CD4-positive, alpha-beta T cell treated with Interleukin-15 for 4 hours (primary cell): Measurements from ENCODE around the gene ZDHHC7.
"Not testable (repeated sequence)": the region's sequence is repeated elsewhere in the genome, so short reads cannot be mapped to it uniquely, and the experiment has no call there.

Source experiments
- DNase-seq: peaks from one replicate; pipeline ENCODE4 v3.0.0-alpha.2; 2020; ENCODE audit warnings: low spot score

Gene ZDHHC7, protein sequence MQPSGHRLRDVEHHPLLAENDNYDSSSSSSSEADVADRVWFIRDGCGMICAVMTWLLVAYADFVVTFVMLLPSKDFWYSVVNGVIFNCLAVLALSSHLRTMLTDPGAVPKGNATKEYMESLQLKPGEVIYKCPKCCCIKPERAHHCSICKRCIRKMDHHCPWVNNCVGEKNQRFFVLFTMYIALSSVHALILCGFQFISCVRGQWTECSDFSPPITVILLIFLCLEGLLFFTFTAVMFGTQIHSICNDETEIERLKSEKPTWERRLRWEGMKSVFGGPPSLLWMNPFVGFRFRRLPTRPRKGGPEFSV

GRCh38 chr16:85010931-85011845 lies at the start of gene ZDHHC7:
Gene ZDHHC7, minus strand, starts transcription at chr16:85011535. Its CDS starts 20,917 bp downstream, at chr16:84990618.
- peak; percentile 84 for DNase-seq

DNA sequence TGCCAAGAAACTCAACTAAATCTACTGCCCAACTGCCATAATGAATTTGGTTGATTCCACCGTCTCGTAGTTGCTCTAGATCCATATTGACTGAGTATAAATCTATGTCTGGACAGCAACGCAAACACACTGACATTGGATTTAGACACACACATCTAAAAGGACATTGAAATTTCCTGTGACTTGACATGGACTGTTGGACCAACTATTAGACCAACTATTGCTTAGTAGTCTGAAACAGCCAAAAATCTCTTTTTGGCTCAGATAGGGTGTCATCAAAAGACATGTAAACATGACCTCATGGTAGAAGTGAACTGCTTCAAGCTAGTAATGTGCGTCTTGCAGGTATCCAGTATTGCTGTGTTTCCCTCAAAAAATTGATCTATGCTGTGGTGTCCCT lies 47.6 kb upstream of the ZDHHC7 start:
- no peak for DNase-seq

- no peak for DNase-seq
Observed at GRCh38 chr16:85057948-85058347, 46.6 kb upstream of the ZDHHC7 start.

DNA sequence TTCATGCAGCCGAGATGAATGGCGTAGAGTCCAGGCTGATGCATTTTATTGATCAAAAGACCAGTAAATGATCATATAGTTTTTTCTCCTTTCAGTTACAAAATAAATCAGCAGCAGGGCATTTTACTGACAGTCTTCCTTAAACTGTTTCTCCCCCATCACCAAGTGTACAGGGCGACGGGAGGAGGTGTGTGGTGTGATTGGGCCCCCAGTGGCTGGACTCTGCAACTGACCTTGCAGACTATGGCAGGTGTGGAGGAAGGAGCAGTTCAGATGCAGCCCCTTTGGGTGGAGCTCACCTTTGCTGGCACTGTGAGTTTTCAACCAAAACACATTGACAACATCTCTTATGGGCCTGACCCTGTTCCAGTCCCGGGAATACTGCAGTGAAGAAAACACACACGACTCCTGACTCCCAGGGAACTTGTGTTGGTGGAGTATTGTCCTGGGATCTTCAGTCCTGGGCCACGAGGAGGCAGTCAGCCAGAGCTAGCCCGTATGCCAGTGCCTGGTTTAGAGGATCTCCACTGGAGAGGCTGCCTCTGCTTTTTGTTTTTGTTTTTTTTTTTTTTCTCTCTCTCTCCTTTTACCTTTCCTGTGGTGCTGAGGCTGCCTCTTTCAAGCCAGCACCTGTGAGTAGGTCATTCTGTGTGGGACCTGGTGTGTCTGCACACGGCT lies 46.0 kb upstream of the ZDHHC7 start:
- no peak for DNase-seq

DNA sequence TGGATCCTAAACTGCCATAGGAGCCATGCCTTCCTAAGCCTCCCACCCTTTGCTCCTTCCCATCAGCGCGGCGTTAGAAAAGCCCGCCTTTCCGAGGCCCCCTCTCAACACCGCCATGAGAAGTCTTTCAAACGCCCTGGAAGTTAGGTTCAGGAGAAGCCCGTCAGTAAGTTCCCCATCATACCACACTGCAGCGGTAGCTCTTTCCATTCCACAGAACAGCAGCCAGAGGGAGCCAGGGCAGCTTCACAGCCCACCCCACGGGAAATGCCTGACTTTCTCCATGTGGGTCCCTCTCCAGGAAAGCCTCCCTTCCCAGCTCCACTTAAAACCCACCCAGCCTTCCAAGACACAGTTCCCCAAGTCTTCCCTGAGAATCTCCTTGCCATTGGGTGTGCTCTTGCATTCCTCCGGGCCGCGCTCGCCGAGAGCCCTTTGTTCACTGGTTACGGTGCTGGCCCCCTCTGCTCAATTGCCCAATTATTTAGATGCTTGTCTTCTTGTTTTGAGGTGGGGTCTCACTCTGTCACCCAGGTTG lies 44.9 kb upstream of the ZDHHC7 start:
- no peak for DNase-seq

- peak; percentile 88 for DNase-seq
Observed at GRCh38 chr16:85055493-85056210, 44.3 kb upstream of the ZDHHC7 start.

- no peak for DNase-seq
Observed at GRCh38 chr16:85054948-85055492, 43.7 kb upstream of the ZDHHC7 start.

- not testable (repeated sequence) for DNase-seq
Observed at GRCh38 chr16:85054321-85054720, 43.0 kb upstream of the ZDHHC7 start.

DNA sequence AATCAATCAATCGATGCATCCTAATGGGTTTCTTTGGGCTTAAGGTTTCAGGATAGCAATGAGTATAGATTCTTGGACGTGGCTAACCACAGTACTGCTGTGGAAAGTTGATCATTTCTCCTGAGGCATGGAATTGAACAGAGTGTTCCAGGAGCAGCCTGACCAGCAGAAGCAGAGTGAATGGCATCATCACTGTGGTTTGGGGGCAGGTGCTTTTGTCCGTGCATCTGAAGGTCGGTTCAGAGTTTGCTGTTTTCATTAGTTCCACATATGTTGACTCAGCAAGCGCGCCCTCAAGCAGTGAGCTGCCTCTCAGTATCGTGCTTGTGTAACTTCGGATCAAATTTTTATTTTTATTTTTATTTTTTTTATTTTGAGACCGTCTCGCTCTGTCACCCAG lies 41.2 kb upstream of the ZDHHC7 start:
- no peak for DNase-seq

DNA sequence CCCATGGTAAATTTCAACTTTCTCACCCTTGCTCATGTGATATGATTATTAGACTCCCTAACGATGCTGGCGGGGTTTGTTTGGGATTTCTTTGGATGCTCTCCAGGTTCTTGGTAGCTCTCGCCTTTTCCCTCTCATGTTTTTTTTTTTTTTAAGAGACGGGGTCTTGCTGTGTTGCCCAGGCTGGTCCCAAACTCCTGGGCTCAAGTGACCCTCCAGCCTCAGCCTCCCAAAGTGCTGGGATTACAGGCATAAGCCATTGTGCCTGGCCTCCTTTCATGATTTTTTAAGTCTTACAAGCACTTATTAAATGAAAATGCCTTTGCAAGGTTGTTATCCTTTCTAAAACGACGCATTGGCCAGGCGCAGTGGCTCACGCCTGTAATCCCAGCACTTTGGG lies 40.3 kb upstream of the ZDHHC7 start:
- DNase-seq = no peak

DNA sequence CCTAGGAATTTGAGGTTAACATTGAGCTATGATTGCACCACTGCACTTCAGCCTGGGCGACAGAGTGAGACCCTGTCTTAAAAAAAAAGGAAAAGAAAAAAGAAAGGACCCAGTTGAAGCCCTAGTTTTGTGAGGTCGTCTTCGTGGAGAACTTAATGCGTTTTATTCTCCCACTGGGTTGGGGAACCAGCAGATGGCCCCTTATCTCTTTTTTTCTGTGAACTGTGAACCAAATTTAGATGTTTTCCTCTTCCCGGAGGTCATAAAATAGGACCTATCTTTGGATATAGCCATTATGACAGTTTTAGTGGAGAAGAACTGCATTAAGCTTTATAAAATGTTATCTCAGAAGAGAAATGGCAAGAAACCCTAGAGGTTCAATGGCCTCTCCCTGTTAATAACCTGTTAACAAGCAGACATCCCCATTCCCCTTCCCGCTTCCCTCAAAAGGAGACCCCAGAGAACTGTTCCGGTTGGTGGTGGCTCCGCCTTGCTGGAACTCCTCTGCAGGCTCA lies 39.8 kb upstream of the ZDHHC7 start:
- no peak for DNase-seq

GRCh38 chr16:85049706-85050305 lies 38.5 kb upstream of the ZDHHC7 start:
- no peak for DNase-seq

DNA sequence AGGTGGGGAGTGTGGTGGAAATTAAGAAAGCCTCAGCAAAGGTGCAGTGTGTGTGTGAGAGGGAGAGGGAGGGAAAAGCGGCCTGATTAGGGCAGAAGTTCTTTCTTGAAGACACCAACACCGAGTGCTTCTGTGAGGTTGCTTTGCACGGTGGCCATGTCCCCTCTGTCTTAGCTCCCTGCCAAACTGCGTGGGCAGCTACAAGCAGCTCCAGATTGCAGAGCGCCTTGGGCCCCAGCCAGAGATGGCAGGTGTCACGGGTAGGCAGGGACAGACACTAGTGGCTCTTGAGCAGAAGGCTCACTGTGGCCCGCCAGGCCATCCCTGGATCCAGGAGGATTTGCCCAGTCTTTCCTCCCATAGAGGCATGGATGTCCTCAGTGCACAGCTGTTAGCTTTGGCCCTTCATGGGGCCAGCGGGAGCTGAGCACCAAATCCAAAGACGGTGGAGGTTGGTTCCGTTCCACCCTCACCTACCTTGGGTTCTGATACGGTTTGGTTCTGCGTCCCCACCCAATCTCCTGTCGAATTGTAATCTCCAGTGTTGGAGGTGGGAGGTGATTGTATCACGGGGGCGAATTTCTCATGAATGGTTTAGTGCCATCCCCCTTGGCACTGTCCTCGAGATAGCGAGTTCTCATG lies 37.7 kb upstream of the ZDHHC7 start:
- DNase-seq = no peak

GRCh38 chr16:85047867-85048455 lies 36.6 kb upstream of the ZDHHC7 start:
- no peak for DNase-seq

GRCh38 chr16:85046931-85047866 lies 35.9 kb upstream of the ZDHHC7 start:
- DNase-seq = no peak

GRCh38 chr16:85046472-85046916 lies 35.2 kb upstream of the ZDHHC7 start:
- no peak for DNase-seq

DNA sequence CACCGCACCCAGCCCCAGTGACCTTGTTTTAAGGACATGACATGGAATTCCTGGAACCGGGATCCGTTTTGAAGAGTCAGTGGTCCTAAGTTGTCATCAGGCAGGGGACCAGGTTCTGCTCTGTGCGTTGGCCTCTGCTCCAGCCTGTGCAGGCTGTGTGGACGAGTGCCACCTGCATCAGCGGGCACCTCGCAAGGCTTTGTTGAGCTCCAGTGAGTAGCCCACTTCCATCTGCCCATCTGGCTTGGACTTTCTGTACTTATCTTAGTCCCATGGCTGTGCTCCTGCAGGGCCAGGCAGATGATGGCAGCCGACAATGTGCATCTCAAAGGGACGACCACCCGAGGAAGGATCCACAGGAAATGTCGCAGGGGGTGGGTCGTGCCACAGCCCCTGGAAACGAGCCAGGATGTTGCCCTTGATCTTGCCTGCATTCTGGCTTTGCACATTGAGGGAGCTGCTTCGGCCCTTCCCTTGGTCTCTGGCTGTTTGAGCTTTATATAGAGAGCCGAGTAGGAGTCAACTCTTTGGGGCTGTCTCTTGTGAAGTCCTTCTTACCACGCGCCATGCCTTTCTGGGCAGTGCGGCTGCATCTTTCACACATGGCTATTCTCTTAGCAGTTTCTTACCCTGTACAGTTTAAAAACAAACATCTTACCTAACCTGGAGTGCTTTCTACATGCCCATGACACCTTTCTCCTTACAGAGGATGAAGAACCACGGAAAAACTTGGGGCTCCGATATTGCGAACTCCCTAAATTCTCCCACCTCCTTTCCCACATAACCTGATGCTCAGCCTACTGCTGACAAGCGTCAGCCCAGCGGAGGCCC lies 34.5 kb upstream of the ZDHHC7 start:
- no peak for DNase-seq

GRCh38 chr16:85045077-85045476 lies 33.7 kb upstream of the ZDHHC7 start:
- no peak for DNase-seq
